MM.1S (cell line): ENCODE data around the gene ULK1.
"Not testable (repeated sequence)": the region's sequence is repeated elsewhere in the genome, so short reads cannot be mapped to it uniquely, and the experiment has no call there.

ENCODE experiments used
- DNase-seq: peaks from one replicate; pipeline ENCODE4 v3.0.0-alpha.2; 2015
- H2AFZ ChIP-seq: fragments of 300-600 bp; sonication (generic); 2 replicates; pipeline ENCODE4 v1.6.0; 2016; ENCODE audit warnings: antibody characterized with exemption, low read length
- H3F3A ChIP-seq: fragments of 300-600 bp; sonication (generic); 2 replicates; pipeline ENCODE4 v1.6.1; 2016; ENCODE audit warnings: mild to moderate bottlenecking, antibody characterized with exemption, low read length, moderate library complexity, mixed read lengths; ENCODE audit not compliant: insufficient read depth
- H3K27ac ChIP-seq: fragments of 300-600 bp; sonication (generic); 2 replicates; pipeline ENCODE4 v1.5.1; 2016; ENCODE audit warnings: mild to moderate bottlenecking, low read length
- H3K27me3 ChIP-seq: fragments of 300-600 bp; sonication (generic); replicated peaks from 2 replicates; pipeline ENCODE4 v1.6.0; 2016; ENCODE audit warnings: low read length; ENCODE audit not compliant: insufficient read depth
- H3K36me3 ChIP-seq: fragments of 300-600 bp; sonication (generic); replicated peaks from 2 replicates; pipeline ENCODE4 v1.6.1; 2016; ENCODE audit warnings: mild to moderate bottlenecking, low read length, mixed read lengths; ENCODE audit not compliant: insufficient read depth
- H3K4me1 ChIP-seq: fragments of 300-600 bp; sonication (generic); 2 replicates; pipeline ENCODE4 v1.6.1; 2016; ENCODE audit warnings: low read length, mixed read lengths
- H3K4me2 ChIP-seq: fragments of 300-600 bp; sonication (generic); 2 replicates; pipeline ENCODE4 v1.6.0; 2016; ENCODE audit warnings: low read depth, low read length
- H3K4me3 ChIP-seq: fragments of 300-600 bp; sonication (generic); 2 replicates; pipeline ENCODE4 v1.5.1; 2016; ENCODE audit warnings: low read length, mixed read lengths
- H3K79me2 ChIP-seq: fragments of 300-600 bp; sonication (generic); 2 replicates; pipeline ENCODE4 v1.6.1; 2016; ENCODE audit warnings: mixed run types, low read length, mixed read lengths
- H3K9ac ChIP-seq: fragments of 300-600 bp; sonication (generic); 2 replicates; pipeline ENCODE4 v1.6.1; 2016; ENCODE audit warnings: low read length, mixed read lengths
- H3K9me2 ChIP-seq: fragments of 300-600 bp; sonication (generic); replicated peaks from 2 replicates; pipeline ENCODE4 v1.6.1; 2016; ENCODE audit warnings: mild to moderate bottlenecking, low read length, mixed read lengths; ENCODE audit not compliant: insufficient read depth
- H3K9me3 ChIP-seq: fragments of 300-600 bp; sonication (generic); replicated peaks from 2 replicates; pipeline ENCODE4 v1.6.1; 2016; ENCODE audit warnings: mild to moderate bottlenecking, low read length, mixed read lengths; ENCODE audit not compliant: insufficient read depth
- H4K20me1 ChIP-seq: fragments of 300-600 bp; sonication (generic); 2 replicates; pipeline ENCODE4 v1.6.1; 2016; ENCODE audit warnings: mild to moderate bottlenecking, low read length, moderate library complexity, mixed read lengths; ENCODE audit not compliant: insufficient read depth
- CTCF ChIP-seq: fragments of 300-600 bp; sonication (generic); IDR thresholded peaks from 2 replicates; pipeline ENCODE4 v1.5.1; 2016; ENCODE audit warnings: antibody characterized with exemption, low read length, mixed read lengths
- EZH2 ChIP-seq: fragments of 300-600 bp; sonication (generic); optimal IDR thresholded peaks from 2 replicates; pipeline ENCODE3; 2017; ENCODE audit warnings: low read depth, mild to moderate bottlenecking, antibody characterized with exemption, low read length, mixed read lengths
- EZH2phosphoT487 ChIP-seq: fragments of 300-600 bp; sonication (generic); IDR thresholded peaks from 2 replicates; pipeline ENCODE4 v1.6.1; 2018; ENCODE audit warnings: antibody characterized with exemption, low read length

The ULK1 gene

DNA sequence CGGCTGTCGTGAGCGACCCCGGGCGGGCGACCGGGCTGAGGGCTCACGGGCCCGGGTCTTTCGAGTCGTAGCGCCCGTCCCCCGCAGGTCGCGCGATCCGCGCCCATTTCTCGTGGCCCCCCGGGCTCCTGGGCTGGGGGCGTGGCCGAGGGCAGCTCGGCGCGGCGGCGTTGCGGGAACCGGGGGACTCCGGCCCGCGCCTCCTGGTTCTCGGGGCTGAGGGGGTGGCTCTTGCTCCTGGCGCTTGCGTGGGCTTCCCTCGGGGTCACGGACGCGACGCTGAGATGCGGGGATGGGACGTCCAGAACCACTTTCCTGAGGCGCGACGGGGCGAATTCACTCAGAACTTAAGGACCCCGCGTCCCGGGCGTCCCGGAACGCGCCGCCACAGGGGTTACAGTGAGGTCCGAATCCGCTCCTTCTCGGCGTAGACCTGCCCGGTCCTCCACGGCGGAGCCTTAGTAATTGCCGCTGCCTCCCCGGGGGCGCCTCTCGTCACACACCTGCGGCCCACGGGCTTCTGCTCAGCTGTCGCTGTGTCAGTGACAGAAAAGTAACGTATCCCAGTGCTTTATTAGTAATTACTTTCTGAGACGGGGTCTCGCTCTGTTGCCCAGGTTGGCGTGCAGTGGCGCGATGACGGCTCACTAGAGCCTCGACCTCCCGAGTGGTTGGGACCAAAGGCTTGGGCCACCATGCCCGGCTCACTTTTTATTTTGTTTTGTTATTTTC lies 55.9 kb downstream of the ULK1 start:
- Histone ChIP-seq H3K36me3 (no peaks in the 10 kb centered on the region), H3K4me1 (no peaks in the 10 kb centered on the region), H3K4me2 (peak overlapping the region; percentile 43; the same call in 1 of the 2 replicates), H4K20me1 (0 out of 2 replicates have a peak, but pooled peaks cover 2% of the 10 kb centered on the region), H3K4me3 (peak overlapping the region; percentile 72), H3K79me2 (peaks cover 41% of the 10 kb centered on the region), H2AFZ (no peak overlapping the region), H3K9me3 (no peaks in the 10 kb centered on the region), H3K9me2 (no peaks in the 10 kb centered on the region), H3K27ac (no peak overlapping the region), H3K9ac (peak overlapping the region; percentile 64), H3K27me3 (no peaks in the 10 kb centered on the region), H3F3A (no peaks in the 10 kb centered on the region)
- no peak for TF ChIP-seq EZH2phosphoT487
- TF ChIP-seq EZH2, result no peak
- no peak for TF ChIP-seq CTCF
- DNase-seq, result peak; percentile 19

DNA sequence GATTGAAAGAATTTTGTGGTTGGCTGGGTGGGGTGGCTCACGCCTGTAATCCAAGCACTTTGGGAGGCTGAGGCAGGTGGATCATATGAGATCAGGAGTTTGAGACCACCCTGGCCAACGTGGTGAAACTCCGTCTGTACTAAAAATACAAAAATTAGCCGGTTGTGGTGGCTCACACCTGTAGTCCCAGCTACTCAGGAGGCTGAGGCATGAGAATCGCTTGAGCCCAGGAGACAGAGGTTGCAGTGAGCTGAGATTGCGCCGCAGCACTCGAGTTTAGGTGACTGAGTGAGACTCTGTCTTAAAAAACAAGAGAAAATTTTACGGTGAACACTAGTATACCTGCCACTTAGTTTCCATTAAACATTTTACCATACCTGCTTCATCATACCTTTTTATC lies 59.4 kb downstream of the ULK1 start:
- H3K4me3 ChIP-seq, H4K20me1 ChIP-seq, H3K9me3 ChIP-seq, H3K27me3 ChIP-seq, H3K9me2 ChIP-seq, H3K36me3 ChIP-seq, H3K27ac ChIP-seq, DNase-seq, H3K4me2 ChIP-seq, H3F3A ChIP-seq, H3K9ac ChIP-seq, H2AFZ ChIP-seq, H3K4me1 ChIP-seq: not testable (repeated sequence)
- H3K79me2 ChIP-seq, result peaks cover 72% of the 10 kb centered on the region

DNA sequence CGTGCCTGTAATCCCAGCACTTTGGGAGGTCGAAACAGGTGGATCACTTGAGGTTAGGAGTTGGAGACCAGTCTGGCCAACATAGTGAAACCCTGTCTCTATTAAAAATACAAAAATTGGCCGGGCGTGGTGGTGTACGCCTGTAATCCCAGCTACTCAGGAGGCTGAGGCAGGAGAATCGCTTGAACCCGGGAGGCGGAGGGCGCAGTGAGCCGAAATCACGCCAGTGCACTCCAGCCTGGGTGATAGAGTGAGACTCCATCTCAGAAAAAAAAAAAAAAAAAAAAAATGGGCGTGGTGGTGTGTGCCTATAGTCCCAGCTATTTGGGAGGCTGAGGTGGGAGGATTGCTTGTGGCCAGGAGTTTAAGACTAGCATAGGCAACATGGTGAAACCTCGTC lies 60.0 kb downstream of the ULK1 start:
- not testable (repeated sequence) for H3K9ac ChIP-seq, H3K4me3 ChIP-seq, H3K9me3 ChIP-seq, H3F3A ChIP-seq, H3K27ac ChIP-seq, H3K36me3 ChIP-seq, H3K9me2 ChIP-seq, H3K27me3 ChIP-seq, H3K4me2 ChIP-seq, H4K20me1 ChIP-seq, DNase-seq, H2AFZ ChIP-seq, H3K4me1 ChIP-seq
- H3K79me2 ChIP-seq, result peaks cover 78% of the 10 kb centered on the region

GRCh38 chr12:131959116-131959515 lies 64.7 kb downstream of the ULK1 start:
- Histone ChIP-seq H3K4me2 (no peak overlapping the region), H3K9me2 (no peaks in the 10 kb centered on the region), H3K27ac (no peak overlapping the region), H3K27me3 (no peaks in the 10 kb centered on the region), H3K79me2 (peaks cover 69% of the 10 kb centered on the region), H3K4me1 (no peaks in the 10 kb centered on the region), H3K36me3 (no peaks in the 10 kb centered on the region), H3K9ac (no peak overlapping the region), H3K4me3 (no peak overlapping the region), H2AFZ (no peak overlapping the region), H3F3A (no peaks in the 10 kb centered on the region), H4K20me1 (no peaks in the 10 kb centered on the region), H3K9me3 (no peaks in the 10 kb centered on the region)
- no peak for DNase-seq
- TF ChIP-seq EZH2phosphoT487, result no peak
- TF ChIP-seq CTCF, result no peak
- no peak for TF ChIP-seq EZH2
